Measurements from ENCODE around the gene TRMT61A.

TRMT61A gene

DNA sequence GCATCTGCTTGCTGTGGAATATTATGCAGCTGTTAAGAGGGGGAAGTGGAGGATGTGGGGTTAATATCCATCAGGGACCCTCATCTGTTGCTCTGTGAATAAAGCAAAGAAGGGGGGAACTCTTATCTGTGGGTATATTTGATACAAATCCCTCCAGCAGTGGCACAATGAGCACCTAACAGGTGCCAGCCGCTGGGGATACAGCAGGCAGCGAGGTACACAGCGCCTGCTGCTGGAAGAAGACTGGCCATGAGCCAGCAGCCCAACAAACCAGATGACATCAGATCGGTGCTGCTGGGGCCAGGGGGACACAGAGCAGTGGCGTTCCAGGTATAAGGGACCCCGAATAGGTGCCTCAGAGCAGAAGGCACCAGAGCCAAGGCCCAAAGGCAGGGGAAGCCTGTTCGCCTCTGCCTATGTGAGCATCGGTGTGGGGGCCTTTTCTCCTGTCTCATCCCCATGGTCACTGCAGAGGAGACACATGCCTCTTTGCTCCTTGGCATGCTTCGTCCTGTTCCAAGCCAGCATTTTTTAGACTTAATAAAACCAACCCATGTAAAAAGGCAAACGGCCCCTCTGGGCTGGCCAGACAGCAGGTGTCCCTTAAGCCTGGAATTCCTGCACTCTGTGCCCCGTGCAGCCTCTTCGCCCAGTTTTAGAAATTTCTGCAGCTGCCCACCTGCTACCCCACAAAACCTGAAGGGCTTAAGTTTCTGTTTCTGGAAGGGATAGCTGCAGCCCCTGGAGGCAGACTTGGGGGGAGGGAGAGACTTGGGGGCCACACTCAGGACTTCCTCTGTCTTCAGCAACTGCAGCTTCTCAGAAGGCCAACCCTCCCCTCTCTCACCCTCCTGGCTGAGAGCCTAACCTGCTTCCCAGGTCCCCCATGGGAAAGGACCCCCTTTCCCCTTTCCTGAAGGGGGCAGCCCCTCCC lies 4.7 kb upstream of the TRMT61A start:
- no peak for TF ChIP-seq ZFX (IDR thresholded peaks at IDR 0.05)
- TF ChIP-seq, protein P1, sequence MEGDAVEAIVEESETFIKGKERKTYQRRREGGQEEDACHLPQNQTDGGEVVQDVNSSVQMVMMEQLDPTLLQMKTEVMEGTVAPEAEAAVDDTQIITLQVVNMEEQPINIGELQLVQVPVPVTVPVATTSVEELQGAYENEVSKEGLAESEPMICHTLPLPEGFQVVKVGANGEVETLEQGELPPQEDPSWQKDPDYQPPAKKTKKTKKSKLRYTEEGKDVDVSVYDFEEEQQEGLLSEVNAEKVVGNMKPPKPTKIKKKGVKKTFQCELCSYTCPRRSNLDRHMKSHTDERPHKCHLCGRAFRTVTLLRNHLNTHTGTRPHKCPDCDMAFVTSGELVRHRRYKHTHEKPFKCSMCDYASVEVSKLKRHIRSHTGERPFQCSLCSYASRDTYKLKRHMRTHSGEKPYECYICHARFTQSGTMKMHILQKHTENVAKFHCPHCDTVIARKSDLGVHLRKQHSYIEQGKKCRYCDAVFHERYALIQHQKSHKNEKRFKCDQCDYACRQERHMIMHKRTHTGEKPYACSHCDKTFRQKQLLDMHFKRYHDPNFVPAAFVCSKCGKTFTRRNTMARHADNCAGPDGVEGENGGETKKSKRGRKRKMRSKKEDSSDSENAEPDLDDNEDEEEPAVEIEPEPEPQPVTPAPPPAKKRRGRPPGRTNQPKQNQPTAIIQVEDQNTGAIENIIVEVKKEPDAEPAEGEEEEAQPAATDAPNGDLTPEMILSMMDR (conservative IDR thresholded peaks at IDR 0.05): no peak
- peak overlapping the region; percentile 96 for H3K27ac ChIP-seq

DNA sequence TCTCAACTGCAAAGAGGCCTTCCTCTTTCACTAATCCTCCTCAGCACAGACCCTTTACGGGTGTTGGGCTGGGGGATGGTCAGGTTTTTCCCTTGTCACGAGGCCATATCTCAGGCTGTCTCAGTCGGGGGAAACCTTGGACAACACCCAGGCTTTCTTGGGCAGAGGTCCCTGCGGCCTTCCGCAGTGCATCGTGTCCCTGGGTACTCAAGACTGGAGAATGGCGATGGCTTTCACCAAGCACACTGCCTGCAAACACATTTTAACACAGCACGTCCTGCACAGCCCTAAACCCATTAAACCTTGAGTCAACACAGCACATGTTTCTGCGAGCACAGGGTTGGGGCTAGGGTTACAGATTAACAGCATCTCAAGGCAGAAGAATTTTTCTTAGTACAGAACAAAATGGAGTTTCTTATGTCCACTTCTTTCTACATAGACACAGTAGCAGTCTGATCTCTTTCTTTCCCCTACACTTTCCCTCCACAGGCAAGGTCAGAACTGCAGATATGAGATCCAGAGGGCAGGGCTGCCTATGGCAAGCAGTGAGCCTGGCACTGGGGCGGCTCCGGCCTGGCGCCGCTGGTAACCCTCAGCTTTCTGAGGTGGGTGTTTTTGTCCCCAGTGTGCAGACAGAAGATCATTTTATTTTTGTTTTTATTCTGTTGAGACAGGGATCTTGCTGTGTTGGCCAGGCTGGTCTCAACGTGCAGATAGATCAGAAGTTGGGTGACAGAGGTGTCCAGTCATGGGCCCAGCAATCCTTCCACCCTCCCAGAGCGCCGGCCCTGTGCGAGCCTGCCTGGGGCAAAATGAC lies 3.4 kb upstream of the TRMT61A start:
- peak overlapping the region; percentile 96 for H3K27ac ChIP-seq

DNA sequence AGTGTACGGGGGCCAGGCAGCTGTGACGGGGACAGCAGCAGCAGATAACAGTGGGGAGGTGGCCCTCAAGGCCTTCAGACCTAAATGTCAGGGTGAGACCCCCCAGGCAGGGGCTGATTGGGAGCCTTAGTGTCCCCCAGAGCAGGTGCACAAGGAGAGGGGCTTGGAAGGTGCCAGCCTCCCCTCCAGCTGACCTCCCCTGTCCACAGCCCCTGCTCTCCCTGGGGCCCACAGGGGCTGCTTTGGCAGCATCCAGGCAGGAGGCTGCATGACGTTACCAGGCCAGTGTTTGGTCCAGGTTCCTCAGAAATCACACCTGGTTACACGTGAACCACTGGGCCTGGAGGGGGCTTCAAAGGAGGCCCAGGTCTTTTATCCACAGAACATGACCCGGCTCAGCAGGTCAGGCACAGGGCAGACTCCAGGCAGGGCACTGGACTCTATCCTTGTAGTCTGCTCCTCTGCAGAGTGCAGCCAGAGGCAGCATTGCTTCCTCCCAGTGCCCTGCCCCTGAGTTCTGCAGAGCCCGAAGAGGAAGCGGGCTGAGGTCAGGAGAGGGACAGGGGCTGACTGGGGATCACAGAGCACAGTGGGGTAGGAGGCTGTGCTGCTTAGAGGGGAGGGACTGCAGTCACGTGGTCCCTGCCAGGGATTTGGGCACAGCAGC lies 2.6 kb upstream of the TRMT61A start:
- TF ChIP-seq, protein P1 (conservative IDR thresholded peaks at IDR 0.05): no peak
- no peak for TF ChIP-seq ZFX (IDR thresholded peaks at IDR 0.05)
- peak overlapping the region; percentile 96 for H3K27ac ChIP-seq

DNA sequence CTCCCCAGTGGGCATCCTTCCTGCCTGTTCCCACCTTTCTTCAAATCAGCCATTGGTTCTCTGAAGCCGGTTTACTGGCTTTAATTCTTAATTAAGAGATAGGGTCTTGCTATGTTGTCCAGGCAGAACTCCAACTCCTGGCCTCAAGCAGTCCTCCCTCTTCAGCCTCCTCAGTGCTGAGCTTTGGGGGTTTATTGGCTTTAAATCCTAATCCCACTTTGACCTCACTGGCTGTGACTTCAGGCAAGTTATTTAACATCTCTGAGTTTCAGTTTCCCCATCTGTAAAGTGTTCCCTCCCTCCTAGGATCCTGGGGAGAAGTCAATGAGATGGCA lies 2.1 kb upstream of the TRMT61A start:
- no peak for TF ChIP-seq ZFX (IDR thresholded peaks at IDR 0.05)
- TF ChIP-seq, protein P1 (conservative IDR thresholded peaks at IDR 0.05): no peak
- peak overlapping the region; percentile 96 for H3K27ac ChIP-seq

DNA sequence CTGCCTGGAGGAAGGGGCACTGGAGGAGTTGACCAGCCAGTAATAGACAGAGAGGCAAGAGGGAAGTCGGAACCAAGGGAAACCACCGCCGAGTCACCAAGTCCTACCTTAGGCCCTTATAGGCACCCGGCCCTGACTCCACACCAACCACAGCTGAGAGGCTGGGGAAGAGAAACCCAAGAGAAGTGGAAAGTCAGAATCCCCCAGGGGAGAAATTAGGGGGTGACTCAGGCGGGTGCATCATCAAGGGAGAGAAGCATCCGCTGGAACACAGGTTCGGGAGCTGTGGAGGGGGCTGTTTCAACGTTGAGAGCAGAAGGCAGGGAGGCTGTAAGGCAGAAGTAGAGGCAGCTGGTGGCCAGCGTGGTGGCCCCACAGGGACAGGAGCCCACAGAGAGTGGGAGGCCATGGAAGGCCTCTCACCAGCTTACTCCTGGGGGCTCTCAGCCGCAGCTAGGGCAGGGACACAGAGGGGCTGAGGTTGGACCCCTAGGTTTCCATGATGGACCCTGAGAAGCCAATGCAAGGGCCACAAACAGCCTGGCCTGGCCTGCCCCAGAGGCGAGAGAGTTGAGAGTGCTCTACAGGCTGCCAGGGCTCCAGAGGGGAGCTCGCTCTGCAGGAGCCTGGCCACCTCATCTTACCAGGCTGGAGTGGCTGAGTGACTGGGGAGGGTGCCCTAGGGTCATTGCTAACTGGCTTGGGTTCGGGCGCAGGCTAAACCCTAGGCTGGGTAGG lies 1.4 kb upstream of the TRMT61A start:
- TF ChIP-seq, protein P1 (conservative IDR thresholded peaks at IDR 0.05): no peak
- no peak for TF ChIP-seq ZFX (IDR thresholded peaks at IDR 0.05)
- peak overlapping the region; percentile 96 for H3K27ac ChIP-seq

DNA sequence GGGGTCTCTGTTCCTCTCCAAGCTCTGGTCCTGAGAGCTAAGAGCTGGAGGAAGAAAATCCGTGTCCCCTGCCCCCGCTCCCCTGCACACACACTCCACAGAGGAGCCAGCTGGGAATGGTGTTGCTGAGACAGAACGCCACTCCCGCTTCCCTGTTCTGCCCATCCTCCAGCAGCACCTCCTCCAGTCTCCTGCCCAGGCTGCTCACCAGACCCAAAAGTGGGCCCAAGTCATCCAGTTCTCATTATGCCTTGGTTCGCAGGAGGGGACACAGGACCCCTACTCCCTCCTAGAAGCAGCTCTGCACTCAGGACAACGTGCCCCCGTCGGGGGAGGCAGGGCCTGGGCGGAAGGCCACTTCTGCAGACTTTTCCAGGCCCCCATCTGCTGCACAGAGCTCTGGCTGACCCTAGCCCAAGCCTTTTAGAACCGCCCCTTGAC lies 830 bp upstream of the TRMT61A start:
- TF ChIP-seq ZFX (IDR thresholded peaks at IDR 0.05): peak; percentile 45; the same call in 1 of the 2 replicates
- TF ChIP-seq, protein P1 (conservative IDR thresholded peaks at IDR 0.05): no peak
- peak overlapping the region; percentile 96 for H3K27ac ChIP-seq

Data from C4-2B (cell line).